HL-60 (cell line): ENCODE data around the gene MLLT1.

Experiments
- CTCF ChIP-seq: IDR thresholded peaks from one replicate; pipeline ENCODE4 v1.5.1; 2011; ENCODE audit warnings: low read length, control low read depth, inconsistent platforms; ENCODE audit not compliant: insufficient read depth
- GABPA ChIP-seq: IDR thresholded peaks from 2 replicates; pipeline ENCODE4 v1.6.1; 2012; ENCODE audit warnings: low read depth
- POLR2AphosphoS5 ChIP-seq: IDR thresholded peaks from 2 replicates; pipeline ENCODE4 v1.6.1; 2012; ENCODE audit warnings: low read depth
- REST ChIP-seq: IDR thresholded peaks from 2 replicates; pipeline ENCODE4 v1.6.1; 2012; ENCODE audit warnings: low read depth; ENCODE audit not compliant: insufficient replicate concordance
- SPI1 ChIP-seq: IDR thresholded peaks from 2 replicates; pipeline ENCODE4 v1.6.1; 2012; ENCODE audit warnings: low read depth, mild to moderate bottlenecking, borderline replicate concordance

GRCh38 chr19:6211632-6212402, 68.0 kb downstream of the MLLT1 start:
- TF ChIP-seq CTCF (no peak), GABPA (no peak), POLR2AphosphoS5 (no peak), REST (no peak), SPI1 (no peak)
